HepG2 (cell line): ENCODE results near the gene GPC6. TPM values are rescaled to one million over a fixed set of nuclear protein-coding genes. Genes with fewer than 3 reads are reported as not detected.
A peak's percentile ranks its signal among the peaks of the same experiment; 100 is the strongest.

Experiments
- BRD4 ChIP-seq: sonication (generic); formaldehyde crosslinking; IDR thresholded peaks from 2 replicates; pipeline ENCODE4 v1.4.0; 2020; ENCODE audit warnings: missing genetic modification reagents
- CC2D1A ChIP-seq: sonication (generic); formaldehyde crosslinking; IDR thresholded peaks from 2 replicates; pipeline ENCODE4 v1.8.1; 2023; ENCODE audit warnings: mild to moderate bottlenecking, missing genetic modification reagents
- ELF1 ChIP-seq: sonication (generic); formaldehyde crosslinking; IDR thresholded peaks from 2 replicates; pipeline ENCODE4 v1.4.0; 2020; ENCODE audit warnings: missing genetic modification reagents
- ETS1 ChIP-seq: sonication (generic); formaldehyde crosslinking; IDR thresholded peaks from 2 replicates; pipeline ENCODE4 v1.4.0; 2020; ENCODE audit warnings: missing genetic modification reagents
- HES4 ChIP-seq: sonication (generic); formaldehyde crosslinking; IDR thresholded peaks from 2 replicates; pipeline ENCODE4 v1.9.0; 2021; ENCODE audit warnings: mild to moderate bottlenecking, missing genetic modification reagents, borderline replicate concordance
- IRF9 ChIP-seq: sonication (generic); formaldehyde crosslinking; IDR thresholded peaks from 2 replicates; pipeline ENCODE4 v1.8.0; 2022; ENCODE audit warnings: missing genetic modification reagents, mild to moderate bottlenecking, borderline replicate concordance
- KLF11 ChIP-seq: IDR thresholded peaks from 2 replicates; pipeline ENCODE4 v1.6.1; 2016; ENCODE audit warnings: missing compliant biosample characterization
- LRRFIP1 ChIP-seq: sonication (generic); formaldehyde crosslinking; conservative IDR thresholded peaks from 2 replicates; pipeline ENCODE4 v1.4.0; 2020; ENCODE audit warnings: missing genetic modification reagents
- NR0B2 ChIP-seq: sonication (generic); formaldehyde crosslinking; IDR thresholded peaks from 2 replicates; pipeline ENCODE4 v1.4.0; 2020; ENCODE audit warnings: mild to moderate bottlenecking, missing genetic modification reagents
- PHF5A ChIP-seq: IDR thresholded peaks from one replicate; pipeline ENCODE4 v1.6.1; 2018; ENCODE audit warnings: low read depth, missing genetic modification reagents; ENCODE audit not compliant: unreplicated experiment
- RARG ChIP-seq: sonication (generic); formaldehyde crosslinking; IDR thresholded peaks from 2 replicates; pipeline ENCODE4 v1.4.0; 2020; ENCODE audit warnings: low read depth, mild to moderate bottlenecking, missing genetic modification reagents
- SOX13 ChIP-seq, 3 experiments: fragments of 450-650 bp in 1 of 3; sonication (generic) in 1 of 3; formaldehyde crosslinking in 1 of 3; IDR thresholded peaks in 2 of 3; conservative IDR thresholded peaks in 1 of 3; 2 replicates each; pipeline versions ENCODE4 v1.5.0 to v1.6.1; 2016 to 2020; ENCODE audit warnings: antibody characterized with exemption in 1 of 3, mild to moderate bottlenecking in 1 of 3, missing compliant biosample characterization in 1 of 3, missing genetic modification reagents in 1 of 3, moderate library complexity in 1 of 3
- TBL1XR1 ChIP-seq: fragments of 150-350 bp; IDR thresholded peaks from 2 replicates; pipeline ENCODE4 v1.6.1; 2014; ENCODE audit warnings: borderline replicate concordance, low read length; ENCODE audit not compliant: partially characterized antibody
- TFDP2 ChIP-seq: sonication (generic); formaldehyde crosslinking; IDR thresholded peaks from 2 replicates; pipeline ENCODE4 v1.4.0; 2020; ENCODE audit warnings: missing genetic modification reagents
- THAP11 ChIP-seq: IDR thresholded peaks from 2 replicates; pipeline ENCODE4 v1.6.1; 2016; ENCODE audit warnings: missing biosample characterization, missing genetic modification reagents
- ZFP36L2 ChIP-seq: sonication (generic); formaldehyde crosslinking; IDR thresholded peaks from 2 replicates; pipeline ENCODE4 v1.4.0; 2020; ENCODE audit warnings: missing genetic modification reagents
- ZMAT3 ChIP-seq: sonication (generic); formaldehyde crosslinking; conservative IDR thresholded peaks from 2 replicates; pipeline ENCODE4 v1.7.0; 2021; ENCODE audit warnings: missing genetic modification reagents
- ZNF235 ChIP-seq: sonication (generic); formaldehyde crosslinking; IDR thresholded peaks from 2 replicates; pipeline ENCODE4 v1.8.1; 2023; ENCODE audit warnings: mild to moderate bottlenecking, missing genetic modification reagents, borderline replicate concordance
- ZNF451 ChIP-seq: sonication (generic); formaldehyde crosslinking; IDR thresholded peaks from 2 replicates; pipeline ENCODE4 v1.5.0; 2020; ENCODE audit warnings: mild to moderate bottlenecking, missing genetic modification reagents
- ZNF543 ChIP-seq: sonication (generic); formaldehyde crosslinking; IDR thresholded peaks from 2 replicates; pipeline ENCODE4 v1.4.0; 2020; ENCODE audit warnings: mild to moderate bottlenecking, missing genetic modification reagents
- ZNF614 ChIP-seq: IDR thresholded peaks from 2 replicates; pipeline ENCODE4 v1.6.1; 2018; ENCODE audit warnings: missing biosample characterization, missing genetic modification reagents, inconsistent platforms, borderline replicate concordance
- ZNF879 ChIP-seq: sonication (generic); formaldehyde crosslinking; IDR thresholded peaks from 2 replicates; pipeline ENCODE4 v1.8.1; 2023; ENCODE audit warnings: missing genetic modification reagents
- ZSCAN21 ChIP-seq: sonication (generic); formaldehyde crosslinking; IDR thresholded peaks from 2 replicates; pipeline ENCODE4 v1.8.0; 2022; ENCODE audit warnings: mild to moderate bottlenecking, missing genetic modification reagents, moderate library complexity, borderline replicate concordance
- polyA plus RNA-seq, 8 experiments: library from polyadenylated mRNA; depleted of rRNA in 3 of 8; stranded (reverse) in 7 of 8; unstranded in 1 of 8; fragments of >200 nt; fragmentation: Illumina TruSeq in 4 of 8; extraction: Trizol in 4 of 8; gene quantifications; 2 replicates each; pipeline versions ENCODE4 v1.2.1 to v1.2.3, GENCODE V29; 2011 to 2016; ENCODE audit warnings: low read depth in 4 of 8, missing spikeins in 1 of 8, mixed read lengths in 1 of 8; ENCODE audit not compliant: insufficient read depth in 1 of 8
- total RNA-seq, 5 experiments: library from RNA; depleted of rRNA; stranded (reverse); fragments of >200 nt; fragmentation: Illumina TruSeq; extraction: Trizol; gene quantifications; 2 replicates each; pipeline ENCODE4 v1.2.3, GENCODE V29; 2016; ENCODE audit warnings: low read depth in 1 of 5

Gene GPC6
- total and polyA plus RNA-seq, 2 of the 13 experiments (the other 11 are each of a cell fraction or from before 2014, with no cell fraction given): 24.5 to 33.9 TPM

- no peak for TF ChIP-seq LRRFIP1
- no peak for TF ChIP-seq ZMAT3 (CRISPR knock-in tag)
- no peak for TF ChIP-seq PHF5A
- no peak for TF ChIP-seq ETS1 (CRISPR knock-in tag)
- no peak for TF ChIP-seq ZNF614 (CRISPR knock-in tag)
- TF ChIP-seq ZNF235: no peak
- no peak for TF ChIP-seq ZSCAN21 (CRISPR knock-in tag)
- TF ChIP-seq NR0B2 (CRISPR knock-in tag): no peak
- TF ChIP-seq BRD4 (CRISPR knock-in tag): no peak
- peak; percentile 96 for TF ChIP-seq SOX13 (IDR thresholded peaks at IDR 0.05)
- TF ChIP-seq SOX13 (CRISPR knock-in tag; conservative IDR thresholded peaks at IDR 0.05 in 1 of 2, IDR thresholded peaks at IDR 0.05 in 1 of 2): peak in 1 of 2 experiments; percentile 99; a peak in 2 of 4 replicates
- TF ChIP-seq TFDP2: no peak
- peak; percentile 46; the same call in 1 of the 2 replicates for TF ChIP-seq KLF11 (CRISPR knock-in tag)
- no peak for TF ChIP-seq RARG (CRISPR knock-in tag)
- no peak for TF ChIP-seq HES4
- TF ChIP-seq ELF1 (CRISPR knock-in tag): 0 out of 2 replicates have a peak, but pooled peaks have one; percentile 38
- no peak for TF ChIP-seq CC2D1A (CRISPR knock-in tag)
- no peak for TF ChIP-seq ZNF543
- TF ChIP-seq TBL1XR1: no peak
- TF ChIP-seq THAP11 (CRISPR knock-in tag): peak; percentile 44; the same call in 1 of the 2 replicates
- TF ChIP-seq ZNF879 (CRISPR knock-in tag): no peak
- no peak for TF ChIP-seq ZNF451 (CRISPR knock-in tag)
- no peak for TF ChIP-seq ZFP36L2 (CRISPR knock-in tag)
- no peak for TF ChIP-seq IRF9 (CRISPR knock-in tag)
These were observed 736.9 kb downstream of the GPC6 start (continued) for GRCh38 chr13:93963266-93964145.
